ENCODE measurements around the gene PLEKHA6. TPM values are rescaled to one million over a fixed set of nuclear protein-coding genes. Genes with fewer than 3 reads are reported as not detected.

PLEKHA6 gene
- total and polyA plus RNA-seq, 2 of the 8 experiments (the other 6 are each of a cell fraction or from before 2014, with no cell fraction given), result 4.8 to 20.2 TPM

DNA sequence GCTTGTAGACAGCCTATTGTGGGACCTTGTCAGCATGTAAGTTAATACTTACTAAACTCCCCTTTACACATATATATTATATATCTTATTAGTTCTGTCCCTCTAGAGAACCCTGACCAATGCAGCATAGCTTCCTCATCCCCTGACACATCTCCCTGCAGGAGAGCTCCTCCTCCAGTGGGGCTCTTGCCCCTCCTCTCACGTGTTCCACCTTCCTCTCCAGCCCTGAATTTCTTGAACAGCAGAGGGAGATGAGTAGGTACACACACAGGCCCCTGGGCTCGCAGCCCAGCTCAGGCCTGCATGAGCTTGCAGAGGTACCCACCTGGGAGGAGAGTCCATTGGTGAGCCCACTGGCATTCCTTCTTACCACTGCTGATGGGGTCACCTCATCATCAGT, 118.7 kb downstream of the PLEKHA6 start:
- no peak for DNase-seq (ENCODE audit: low read depth in 1 of 2, low spot score in 2 of 2)
- Histone ChIP-seq H3K27me3 (replicated peaks in 1 of 4; ENCODE audit: control insufficient read depth in 3 of 4, extremely low read depth in 1 of 4, insufficient read depth in 3 of 4, low read length in 3 of 4) (no peaks in the 10 kb centered on the region), H3K23ac (ENCODE audit: insufficient read length) (no peak overlapping the region), H3K4me3 (ENCODE audit: extremely low read depth in 1 of 4, insufficient read depth in 2 of 4, low read depth in 3 of 4, low read length in 4 of 4) (no peak overlapping the region), H2BK12ac (ENCODE audit: low read depth, low read length) (no peak overlapping the region), H4K8ac (ENCODE audit: extremely low read depth, insufficient read depth, low read length) (no peak overlapping the region; the same call in 1 of the 2 replicates), H3K4me2 (ENCODE audit: insufficient read depth in 1 of 2, low read depth in 2 of 2, low read length in 2 of 2) (no peak overlapping the region), H2BK120ac (replicated peaks; ENCODE audit: low read depth, low read length) (no peak overlapping the region), H3K79me2 (ENCODE audit: control insufficient read depth in 1 of 2, insufficient read depth in 2 of 2, low read length in 2 of 2) (no peaks in the 10 kb centered on the region), H3K4ac (replicated peaks; ENCODE audit: insufficient read length, low read depth, low read length) (no peak overlapping the region), H3K9ac (replicated peaks in 1 of 4; ENCODE audit: extremely low read depth in 1 of 4, low read depth in 3 of 4, low read length in 3 of 4) (no peak overlapping the region), H4K20me1 (replicated peaks in 1 of 2; ENCODE audit: control insufficient read depth in 1 of 2, insufficient read depth in 2 of 2, low read length in 2 of 2) (no peaks in the 10 kb centered on the region), H4K91ac (replicated peaks; ENCODE audit: insufficient read length, low read length) (no peak overlapping the region), H4K5ac (ENCODE audit: insufficient read length, low read depth, low read length) (no peak overlapping the region), H3K56ac (replicated peaks; ENCODE audit: insufficient read length, low read depth, low read length) (no peak overlapping the region), H2AFZ (ENCODE audit: low read length) (no peak overlapping the region), H3K79me1 (ENCODE audit: low read depth, low read length) (no peaks in the 10 kb centered on the region), H3K36me3 (ENCODE audit: control insufficient read depth in 2 of 4, insufficient read depth in 4 of 4, low read length in 3 of 4) (peaks cover 0 to 4% (median 0%) of the 10 kb centered on the region in 4 experiments; a peak in 1 of 8 replicates), H3K27ac (ENCODE audit: low read depth, low read length) (no peak overlapping the region), H2AK5ac (ENCODE audit: low read depth, low read length) (no peak overlapping the region), H2BK15ac (ENCODE audit: low read length) (no peak overlapping the region), H3K23me2 (ENCODE audit: low read depth, low read length) (no peaks in the 10 kb centered on the region), H3K18ac (ENCODE audit: extremely low read depth, low read length) (no peak overlapping the region), H2BK5ac (ENCODE audit: low read depth, low read length) (no peak overlapping the region), H3K9me3 (ENCODE audit: insufficient read depth in 2 of 2, low read depth in 1 of 2, low read length in 1 of 2) (no peaks in the 10 kb centered on the region), H3K4me1 (replicated peaks in 1 of 4; ENCODE audit: control insufficient read depth in 3 of 4, insufficient read depth in 4 of 4, low read length in 3 of 4) (no peaks in the 10 kb centered on the region), H2BK20ac (ENCODE audit: low read length) (no peak overlapping the region), H3K14ac (ENCODE audit: insufficient read length) (no peak overlapping the region)
- no peak for FAIRE-seq
- 83% methylated on average over 2 of the region's 2 CpGs; no CpG with 5 or more reads in 1 of the 2 experiments for WGBS, 2 experiments (ENCODE audit: extremely low coverage in 1 of 2, insufficient coverage in 1 of 2, insufficient read length in 1 of 2, insufficient replicate concordance in 2 of 2, low coverage in 1 of 2, low lambda C conversion rate in 2 of 2, missing lambda C conversion rate in 1 of 2)
- ChIA-PET CTCF (ENCODE audit: partially characterized antibody) (interaction anchor here (0.6 to 5.3 kb wide), 7 partner anchors 10 to 158 kb away, joined by 3 to 43 read pairs (median 5); partner anchors contain the start of gene PLEKHA6), POLR2A (ENCODE audit: partially characterized antibody) (interaction anchor here (1.0 to 1.2 kb wide), 2 partner anchors 12 kb away, joined by 3 read pairs; no protein-coding TSS in a partner anchor)
- no peak for TF ChIP-seq SP4 (IDR thresholded peaks at IDR 0.05; ENCODE audit: low read length)
- no peak for TF ChIP-seq POLR2AphosphoS5 (IDR thresholded peaks at IDR 0.05; ENCODE audit: low read depth, low read length)
- TF ChIP-seq TEAD4 (IDR thresholded peaks at IDR 0.05; ENCODE audit: low read depth, low read length), result no peak
- no peak for TF ChIP-seq GABPA (IDR thresholded peaks at IDR 0.05; ENCODE audit: borderline replicate concordance, insufficient read depth, low read length)
- TF ChIP-seq CHD1 (IDR thresholded peaks at IDR 0.05; ENCODE audit: low read depth, low read length), result no peak
- TF ChIP-seq RAD21 (IDR thresholded peaks at IDR 0.05 in 1 of 2, conservative IDR thresholded peaks at IDR 0.05 in 1 of 2; ENCODE audit: low read depth in 2 of 2, low read length in 2 of 2), result 0 out of 4 replicates have a peak, but pooled peaks of 1 of the 2 experiments have one; percentile 6
- no peak for TF ChIP-seq ZNF274 (IDR thresholded peaks at IDR 0.05; ENCODE audit: borderline replicate concordance, extremely low read depth, low read length)
